ENCODE measurements around the gene ACVR2B. TPM values are rescaled to one million over a fixed set of nuclear protein-coding genes. Genes with fewer than 3 reads are reported as not detected.

ACVR2B gene
- total and polyA plus RNA-seq, 2 of the 13 experiments (the other 11 are each of a cell fraction or from before 2014, with no cell fraction given) = 10.0 to 12.7 TPM

DNA sequence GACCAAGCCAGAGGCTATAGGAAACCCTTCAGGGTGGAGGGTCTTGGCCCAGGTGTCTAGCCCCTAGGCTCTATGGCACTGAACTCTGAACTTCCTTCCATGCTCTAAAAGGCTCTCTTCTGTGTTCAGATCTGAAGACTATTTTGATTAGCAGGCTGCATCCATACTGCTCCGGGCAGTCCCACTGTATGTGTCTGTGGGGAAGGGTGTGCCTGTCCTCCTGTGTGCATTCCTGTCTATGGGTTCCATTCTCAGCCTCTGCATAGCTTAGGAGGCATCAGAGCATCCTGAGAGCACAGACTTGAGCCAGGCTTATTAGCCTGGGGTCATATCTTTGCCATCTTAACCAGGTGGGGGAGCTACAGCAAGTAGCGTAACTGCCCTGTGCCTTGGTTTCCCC, 80.5 kb downstream of the ACVR2B start:
- Histone ChIP-seq H3K27me3 (ENCODE audit: control insufficient read depth in 1 of 2, insufficient read depth in 2 of 2, low read length in 2 of 2) (no peaks in the 10 kb centered on the region), H3K4me1 (ENCODE audit: insufficient read depth, low read length) (no peaks in the 10 kb centered on the region), H3K9ac (ENCODE audit: insufficient read depth, low read depth, low read length) (no peak overlapping the region), H3K36me3 (replicated peaks in 1 of 2; ENCODE audit: control insufficient read depth in 1 of 2, insufficient read depth in 2 of 2, low read length in 2 of 2) (no peaks in the 10 kb centered on the region), H4K20me1 (ENCODE audit: insufficient read depth, low read length) (no peaks in the 10 kb centered on the region), H3K4me2 (ENCODE audit: low read depth, low read length) (no peak overlapping the region), H2AFZ (ENCODE audit: low read length) (no peak overlapping the region), H3K79me2 (ENCODE audit: insufficient read depth, low read length) (no peaks in the 10 kb centered on the region), H3K9me3 (ENCODE audit: low read length) (no peaks in the 10 kb centered on the region), H3K4me3 (replicated peaks in 1 of 3; ENCODE audit: insufficient read depth in 1 of 3, low read depth in 2 of 3, low read length in 3 of 3) (no peak overlapping the region), H3K27ac (ENCODE audit: extremely low read length, insufficient read depth, low read length) (no peak overlapping the region)
- FAIRE-seq (no peak), DNase-seq (ENCODE audit: low spot score) (no peak), ATAC-seq (no peak)
- intact Hi-C loops (cut with micrococcal nuclease; ENCODE audit: unreplicated experiment) (no loop called here), in situ Hi-C loops (cut with HindIII; ENCODE audit: extremely low pct_ligation_motif_present, low pct_unique_long_range_greater_than_20kb) (loop anchor here (5.0 kb wide), 1 partner anchor 113 kb away; the partner anchor contains the start of gene SCN5A)
- POLR2A ChIA-PET = no interaction called here
- no TSS peak for BruUV-seq (replicated peaks)
- 100% methylated on average over 1 of the region's 2 CpGs for WGBS (ENCODE audit: low lambda C conversion rate)
- CTCF ChIA-PET (ENCODE audit: low intra/inter-chr PET ratio, low total read pairs) = no interaction called here
- TF ChIP-seq, protein P1, sequence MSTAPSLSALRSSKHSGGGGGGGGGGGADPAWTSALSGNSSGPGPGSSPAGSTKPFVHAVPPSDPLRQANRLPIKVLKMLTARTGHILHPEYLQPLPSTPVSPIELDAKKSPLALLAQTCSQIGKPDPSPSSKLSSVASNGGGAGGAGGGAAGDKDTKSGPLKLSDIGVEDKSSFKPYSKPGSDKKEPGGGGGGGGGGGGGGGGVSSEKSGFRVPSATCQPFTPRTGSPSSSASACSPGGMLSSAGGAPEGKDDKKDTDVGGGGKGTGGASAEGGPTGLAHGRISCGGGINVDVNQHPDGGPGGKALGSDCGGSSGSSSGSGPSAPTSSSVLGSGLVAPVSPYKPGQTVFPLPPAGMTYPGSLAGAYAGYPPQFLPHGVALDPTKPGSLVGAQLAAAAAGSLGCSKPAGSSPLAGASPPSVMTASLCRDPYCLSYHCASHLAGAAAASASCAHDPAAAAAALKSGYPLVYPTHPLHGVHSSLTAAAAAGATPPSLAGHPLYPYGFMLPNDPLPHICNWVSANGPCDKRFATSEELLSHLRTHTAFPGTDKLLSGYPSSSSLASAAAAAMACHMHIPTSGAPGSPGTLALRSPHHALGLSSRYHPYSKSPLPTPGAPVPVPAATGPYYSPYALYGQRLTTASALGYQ (CRISPR knock-in tag; IDR thresholded peaks at IDR 0.05) = no peak
- TF ChIP-seq POLR2A (IDR thresholded peaks at IDR 0.05; ENCODE audit: insufficient read depth in 1 of 2, low read depth in 2 of 2, low read length in 2 of 2) (no peak), ARNT (IDR thresholded peaks at IDR 0.05) (no peak), TRIM24 (CRISPR knock-in tag; IDR thresholded peaks at IDR 0.05) (no peak), ZNF292 (CRISPR knock-in tag; IDR thresholded peaks at IDR 0.05; ENCODE audit: borderline replicate concordance, low read depth) (no peak), HNRNPL (IDR thresholded peaks at IDR 0.05; ENCODE audit: low read depth, low read length) (no peak), ZNF460 (CRISPR knock-in tag; IDR thresholded peaks at IDR 0.05; ENCODE audit: borderline replicate concordance) (no peak)
- TF ChIP-seq, protein P2, sequence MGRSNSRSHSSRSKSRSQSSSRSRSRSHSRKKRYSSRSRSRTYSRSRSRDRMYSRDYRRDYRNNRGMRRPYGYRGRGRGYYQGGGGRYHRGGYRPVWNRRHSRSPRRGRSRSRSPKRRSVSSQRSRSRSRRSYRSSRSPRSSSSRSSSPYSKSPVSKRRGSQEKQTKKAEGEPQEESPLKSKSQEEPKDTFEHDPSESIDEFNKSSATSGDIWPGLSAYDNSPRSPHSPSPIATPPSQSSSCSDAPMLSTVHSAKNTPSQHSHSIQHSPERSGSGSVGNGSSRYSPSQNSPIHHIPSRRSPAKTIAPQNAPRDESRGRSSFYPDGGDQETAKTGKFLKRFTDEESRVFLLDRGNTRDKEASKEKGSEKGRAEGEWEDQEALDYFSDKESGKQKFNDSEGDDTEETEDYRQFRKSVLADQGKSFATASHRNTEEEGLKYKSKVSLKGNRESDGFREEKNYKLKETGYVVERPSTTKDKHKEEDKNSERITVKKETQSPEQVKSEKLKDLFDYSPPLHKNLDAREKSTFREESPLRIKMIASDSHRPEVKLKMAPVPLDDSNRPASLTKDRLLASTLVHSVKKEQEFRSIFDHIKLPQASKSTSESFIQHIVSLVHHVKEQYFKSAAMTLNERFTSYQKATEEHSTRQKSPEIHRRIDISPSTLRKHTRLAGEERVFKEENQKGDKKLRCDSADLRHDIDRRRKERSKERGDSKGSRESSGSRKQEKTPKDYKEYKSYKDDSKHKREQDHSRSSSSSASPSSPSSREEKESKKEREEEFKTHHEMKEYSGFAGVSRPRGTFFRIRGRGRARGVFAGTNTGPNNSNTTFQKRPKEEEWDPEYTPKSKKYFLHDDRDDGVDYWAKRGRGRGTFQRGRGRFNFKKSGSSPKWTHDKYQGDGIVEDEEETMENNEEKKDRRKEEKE (IDR thresholded peaks at IDR 0.05) = no peak
- TF ChIP-seq, protein P3, sequence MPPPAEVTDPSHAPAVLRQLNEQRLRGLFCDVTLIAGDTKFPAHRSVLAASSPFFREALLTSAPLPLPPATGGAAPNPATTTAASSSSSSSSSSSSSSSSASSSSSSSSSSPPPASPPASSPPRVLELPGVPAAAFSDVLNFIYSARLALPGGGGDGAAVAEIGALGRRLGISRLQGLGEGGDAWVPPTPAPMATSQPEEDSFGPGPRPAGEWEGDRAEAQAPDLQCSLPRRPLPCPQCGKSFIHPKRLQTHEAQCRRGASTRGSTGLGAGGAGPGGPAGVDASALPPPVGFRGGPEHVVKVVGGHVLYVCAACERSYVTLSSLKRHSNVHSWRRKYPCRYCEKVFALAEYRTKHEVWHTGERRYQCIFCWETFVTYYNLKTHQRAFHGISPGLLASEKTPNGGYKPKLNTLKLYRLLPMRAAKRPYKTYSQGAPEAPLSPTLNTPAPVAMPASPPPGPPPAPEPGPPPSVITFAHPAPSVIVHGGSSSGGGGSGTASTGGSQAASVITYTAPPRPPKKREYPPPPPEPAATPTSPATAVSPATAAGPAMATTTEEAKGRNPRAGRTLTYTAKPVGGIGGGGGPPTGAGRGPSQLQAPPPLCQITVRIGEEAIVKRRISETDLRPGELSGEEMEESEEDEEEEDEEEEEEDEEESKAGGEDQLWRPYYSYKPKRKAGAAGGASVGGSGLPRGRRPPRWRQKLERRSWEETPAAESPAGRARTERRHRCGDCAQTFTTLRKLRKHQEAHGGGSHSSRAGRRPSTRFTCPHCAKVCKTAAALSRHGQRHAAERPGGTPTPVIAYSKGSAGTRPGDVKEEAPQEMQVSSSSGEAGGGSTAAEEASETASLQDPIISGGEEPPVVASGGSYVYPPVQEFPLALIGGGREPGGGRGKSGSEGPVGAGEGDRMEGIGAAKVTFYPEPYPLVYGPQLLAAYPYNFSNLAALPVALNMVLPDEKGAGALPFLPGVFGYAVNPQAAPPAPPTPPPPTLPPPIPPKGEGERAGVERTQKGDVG (CRISPR knock-in tag; IDR thresholded peaks at IDR 0.05; ENCODE audit: borderline replicate concordance) = no peak
- TF ChIP-seq, protein P4, sequence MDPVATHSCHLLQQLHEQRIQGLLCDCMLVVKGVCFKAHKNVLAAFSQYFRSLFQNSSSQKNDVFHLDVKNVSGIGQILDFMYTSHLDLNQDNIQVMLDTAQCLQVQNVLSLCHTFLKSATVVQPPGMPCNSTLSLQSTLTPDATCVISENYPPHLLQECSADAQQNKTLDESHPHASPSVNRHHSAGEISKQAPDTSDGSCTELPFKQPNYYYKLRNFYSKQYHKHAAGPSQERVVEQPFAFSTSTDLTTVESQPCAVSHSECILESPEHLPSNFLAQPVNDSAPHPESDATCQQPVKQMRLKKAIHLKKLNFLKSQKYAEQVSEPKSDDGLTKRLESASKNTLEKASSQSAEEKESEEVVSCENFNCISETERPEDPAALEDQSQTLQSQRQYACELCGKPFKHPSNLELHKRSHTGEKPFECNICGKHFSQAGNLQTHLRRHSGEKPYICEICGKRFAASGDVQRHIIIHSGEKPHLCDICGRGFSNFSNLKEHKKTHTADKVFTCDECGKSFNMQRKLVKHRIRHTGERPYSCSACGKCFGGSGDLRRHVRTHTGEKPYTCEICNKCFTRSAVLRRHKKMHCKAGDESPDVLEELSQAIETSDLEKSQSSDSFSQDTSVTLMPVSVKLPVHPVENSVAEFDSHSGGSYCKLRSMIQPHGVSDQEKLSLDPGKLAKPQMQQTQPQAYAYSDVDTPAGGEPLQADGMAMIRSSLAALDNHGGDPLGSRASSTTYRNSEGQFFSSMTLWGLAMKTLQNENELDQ (CRISPR knock-in tag; IDR thresholded peaks at IDR 0.05; ENCODE audit: borderline replicate concordance) = no peak

All from HepG2 (cell line).